SK-N-MC (cell line): Measurements from ENCODE around the gene CHN2.

Experiments
- EZH2 ChIP-seq: fragments of 200-600 bp; sonication (generic); IDR thresholded peaks from one replicate; pipeline ENCODE4 v1.6.1; 2017; ENCODE audit warnings: antibody characterized with exemption
- FOXP2 ChIP-seq: optimal IDR thresholded peaks from 2 replicates; pipeline ENCODE3; 2011; ENCODE audit warnings: mild to moderate bottlenecking, moderate library complexity; ENCODE audit not compliant: insufficient read depth; ENCODE audit errors: extremely low read length, control extremely low read depth
- POLR2AphosphoS5 ChIP-seq: IDR thresholded peaks from 2 replicates; pipeline ENCODE4 v1.6.1; 2012; ENCODE audit warnings: mild to moderate bottlenecking, low read depth, low read length, borderline replicate concordance

DNA sequence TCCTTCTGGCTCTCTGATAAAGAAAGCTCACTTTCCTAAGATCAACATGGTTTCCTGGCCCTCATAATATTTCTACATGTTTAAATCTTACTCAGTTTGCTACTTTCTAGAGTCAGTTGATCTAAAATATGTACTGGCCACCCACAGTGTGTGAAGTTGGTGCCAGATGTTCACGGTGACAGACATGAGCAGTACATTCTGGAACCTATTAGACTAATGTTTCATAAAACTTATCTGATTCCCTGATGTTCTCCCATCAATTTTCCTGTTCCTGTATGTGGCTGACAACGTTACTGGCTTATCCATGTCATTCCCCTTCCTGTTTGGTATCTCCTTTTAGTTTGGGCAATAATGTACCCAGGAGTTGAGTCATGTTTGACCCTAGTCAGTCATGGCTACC is 34.5 kb upstream of the CHN2 start:
- no peak for TF ChIP-seq EZH2
- no peak for TF ChIP-seq POLR2AphosphoS5
- TF ChIP-seq FOXP2: no peak
